Activated CD8-positive, alpha-beta memory T cell treated with anti-CD3 and anti-CD28 coated beads, Interleukin-2, amount 10 ng/mL, durations not matched to agents 7 days and 5 days (primary cell): ENCODE measurements around the gene FOXC1. TPM values are rescaled to one million over a fixed set of nuclear protein-coding genes. Genes with fewer than 3 reads are reported as not detected.
A peak's percentile ranks its signal among the peaks of the same experiment; 100 is the strongest.

Experiments
- ATAC-seq: fragments of 150-1000 bp; cut with Tn5 transposase; one replicate; pipeline ENCODE4 v1.10.0; 2021; ENCODE audit warnings: moderate library complexity
- CTCF ChIA-PET: fragments of 350-600 bp; sonication (Branson Sonifier 250); formaldehyde crosslinking; loops from one replicate; lab custom pipeline; 2021; ENCODE audit warnings: antibody characterized with exemption; lab: Charles Lee
- DNase-seq: peaks from one replicate; pipeline ENCODE4 v3.0.0-alpha.2; 2020
- H3K27ac Mint-ChIP-seq: one replicate; pipeline ENCODE4 v1.8.0; 2021; ENCODE audit warnings: mild to moderate bottlenecking, mixed read lengths
- H3K27me3 Mint-ChIP-seq: one replicate; pipeline ENCODE4 v1.8.0; 2021; ENCODE audit warnings: mixed read lengths
- H3K36me3 Mint-ChIP-seq: one replicate; pipeline ENCODE4 v1.8.0; 2021; ENCODE audit warnings: mild to moderate bottlenecking, mixed read lengths
- H3K4me1 Mint-ChIP-seq: one replicate; pipeline ENCODE4 v1.8.0; 2021; ENCODE audit warnings: mixed read lengths
- H3K4me3 Mint-ChIP-seq: one replicate; pipeline ENCODE4 v1.8.0; 2021; ENCODE audit warnings: mild to moderate bottlenecking, moderate library complexity, mixed read lengths
- H3K9me3 Mint-ChIP-seq: one replicate; pipeline ENCODE4 v1.8.0; 2022; ENCODE audit warnings: low read depth, mixed read lengths
- total RNA-seq, 2 experiments: library from RNA; stranded (reverse); gene quantifications; one replicate each; pipeline ENCODE4 v1.2.3, GENCODE V29; 2021

FOXC1 gene
- total RNA-seq, 2 experiments from 2014 or later = 0.26 TPM; not detected in 1

DNA sequence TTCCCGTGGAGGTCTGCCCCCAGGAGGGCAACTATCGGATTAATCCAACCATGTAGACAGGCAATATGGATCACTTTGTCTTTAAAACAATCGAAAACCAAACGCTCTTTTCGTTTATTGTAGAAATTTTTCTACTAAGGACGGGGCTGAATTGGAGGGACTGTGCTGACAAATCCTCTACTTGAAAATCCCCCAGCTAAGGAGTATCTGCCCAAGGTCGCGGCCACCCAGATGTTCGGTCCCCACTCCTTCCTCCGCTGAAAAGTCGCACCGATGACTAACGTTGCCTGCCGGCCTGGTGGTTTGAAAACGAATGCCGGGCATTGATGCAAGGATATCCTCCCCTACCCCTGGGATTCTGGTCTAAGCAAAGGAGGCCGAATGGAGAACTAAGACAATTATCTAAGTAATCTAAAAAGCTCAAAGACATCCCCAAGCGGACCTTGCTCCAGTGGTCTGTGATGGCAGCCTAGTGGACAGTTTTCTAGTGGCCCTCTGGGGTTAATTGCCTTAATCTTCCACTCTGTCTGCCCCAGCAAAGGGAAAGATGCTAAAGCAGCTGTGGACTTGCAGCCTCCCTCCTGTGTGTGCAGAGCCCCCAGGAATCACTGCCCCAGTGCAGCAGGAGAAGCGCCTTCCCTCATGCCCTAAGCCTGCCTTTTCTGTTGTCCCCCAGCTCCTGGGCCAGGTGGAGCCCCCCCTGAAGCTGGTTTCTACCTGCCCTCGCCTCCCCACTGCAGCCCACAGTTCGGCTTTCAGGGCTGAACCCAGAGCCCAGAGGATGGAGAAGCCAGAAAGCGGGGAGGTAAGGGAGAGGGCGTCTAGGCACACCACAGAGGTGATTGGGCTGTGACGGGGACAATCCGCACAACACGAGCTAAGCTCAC, 3.6 kb upstream of the FOXC1 start:
- Mint-ChIP-seq H3K36me3 (no peaks in the 10 kb centered on the region), H3K9me3 (no peaks in the 10 kb centered on the region), H3K4me1 (peaks cover 23% of the 10 kb centered on the region), H3K4me3 (no peak overlapping the region), H3K27me3 (peaks cover 71% of the 10 kb centered on the region), H3K27ac (no peak overlapping the region)
- DNase-seq = no peak
- CTCF ChIA-PET = interaction anchor here (0.9 to 4.6 kb wide), 6 partner anchors 10 to 1028 kb away, joined by 3 to 21 read pairs (median 6); no protein-coding TSS in a partner anchor
- no peak for ATAC-seq

DNA sequence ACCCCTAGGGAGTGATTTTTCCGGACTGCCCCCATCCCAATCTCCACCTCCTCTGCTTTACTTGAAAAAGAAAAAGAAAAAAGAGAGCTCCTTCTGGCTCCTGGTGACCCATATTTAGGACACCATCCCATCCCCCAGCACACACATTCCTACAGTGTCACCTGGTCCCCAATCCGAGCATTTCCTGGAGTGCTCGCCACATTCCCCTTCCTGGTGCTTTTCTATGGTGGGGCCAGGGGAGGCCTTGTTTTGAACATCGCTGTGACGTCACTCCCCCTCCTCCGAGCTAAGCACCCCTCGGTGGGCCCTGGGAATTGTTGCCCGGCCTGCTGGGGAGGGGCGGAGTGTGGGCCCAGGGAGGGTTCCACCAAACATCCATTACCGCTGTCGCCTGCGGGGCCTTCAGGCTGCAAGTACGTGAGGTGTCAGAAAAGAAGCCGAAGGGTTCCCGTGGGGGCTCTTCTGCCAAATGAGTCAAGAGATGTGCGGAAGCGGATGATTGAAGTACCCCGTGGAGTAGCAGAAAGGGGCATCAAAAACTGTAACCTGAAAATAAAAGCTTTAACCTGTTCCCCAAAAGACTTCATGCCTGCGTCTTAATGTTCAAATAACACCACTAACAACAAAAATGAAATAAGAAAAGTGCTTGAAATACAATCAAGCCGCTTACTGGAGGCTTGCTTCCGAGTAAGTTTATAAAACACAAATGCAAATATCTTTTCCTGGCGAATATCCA, 2.8 kb upstream of the FOXC1 start:
- peaks cover 1% of the 10 kb centered on the region for H3K36me3 Mint-ChIP-seq
- DNase-seq (no peak), ATAC-seq (no peak)
- CTCF ChIA-PET = interaction anchor here (0.9 to 4.6 kb wide), 7 partner anchors 9 to 1028 kb away, joined by 3 to 21 read pairs (median 4); no protein-coding TSS in a partner anchor
- H3K9me3 Mint-ChIP-seq = no peaks in the 10 kb centered on the region
- H3K4me3 Mint-ChIP-seq = peak overlapping the region; percentile 29
- H3K4me1 Mint-ChIP-seq = peaks cover 25% of the 10 kb centered on the region
- peaks cover 67% of the 10 kb centered on the region for H3K27me3 Mint-ChIP-seq
- H3K27ac Mint-ChIP-seq = peak overlapping the region; percentile 40

DNA sequence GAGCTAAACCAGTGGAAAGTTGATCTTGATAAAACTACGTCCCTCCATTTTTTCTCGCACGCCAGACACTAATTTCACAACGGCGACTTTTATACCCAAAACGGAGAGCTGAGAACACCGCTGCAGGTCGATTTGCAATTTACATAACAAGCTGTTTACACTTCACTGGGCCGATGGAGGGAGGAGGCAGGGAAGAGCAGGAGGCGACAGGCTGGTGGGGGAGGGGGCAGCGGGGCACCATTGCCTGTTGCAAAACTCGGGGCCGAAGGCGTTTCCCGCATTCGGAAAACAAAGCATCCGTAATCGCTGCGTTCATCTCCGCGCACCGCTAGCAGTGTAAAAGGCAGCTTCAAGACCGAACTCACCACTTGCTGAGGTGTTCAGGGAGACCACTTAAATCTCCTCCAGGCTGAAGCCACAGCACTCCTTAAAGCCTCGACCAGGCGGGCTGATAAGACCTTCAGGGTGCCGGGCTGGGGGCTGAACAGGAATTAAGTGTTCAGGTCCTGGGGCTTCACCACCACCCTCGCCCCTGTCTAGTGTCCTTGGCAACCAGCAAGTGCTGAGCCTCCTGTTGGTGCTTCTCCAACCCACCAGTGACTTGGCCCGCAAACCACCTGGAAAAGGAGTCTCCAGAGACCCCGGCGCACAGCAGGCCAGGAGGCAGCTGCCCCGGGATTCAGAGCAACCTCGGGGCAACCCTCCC, 2.0 kb upstream of the FOXC1 start:
- no peak for DNase-seq
- H3K9me3 Mint-ChIP-seq = no peaks in the 10 kb centered on the region
- H3K27ac Mint-ChIP-seq = peak overlapping the region; percentile 40
- no peak for ATAC-seq
- H3K36me3 Mint-ChIP-seq = peaks cover 4% of the 10 kb centered on the region
- CTCF ChIA-PET = interaction anchor here (0.9 to 4.6 kb wide), 7 partner anchors 9 to 1027 kb away, joined by 3 to 21 read pairs (median 4); no protein-coding TSS in a partner anchor
- peaks cover 67% of the 10 kb centered on the region for H3K27me3 Mint-ChIP-seq
- H3K4me3 Mint-ChIP-seq = peak overlapping the region; percentile 29
- H3K4me1 Mint-ChIP-seq = peaks cover 29% of the 10 kb centered on the region

DNA sequence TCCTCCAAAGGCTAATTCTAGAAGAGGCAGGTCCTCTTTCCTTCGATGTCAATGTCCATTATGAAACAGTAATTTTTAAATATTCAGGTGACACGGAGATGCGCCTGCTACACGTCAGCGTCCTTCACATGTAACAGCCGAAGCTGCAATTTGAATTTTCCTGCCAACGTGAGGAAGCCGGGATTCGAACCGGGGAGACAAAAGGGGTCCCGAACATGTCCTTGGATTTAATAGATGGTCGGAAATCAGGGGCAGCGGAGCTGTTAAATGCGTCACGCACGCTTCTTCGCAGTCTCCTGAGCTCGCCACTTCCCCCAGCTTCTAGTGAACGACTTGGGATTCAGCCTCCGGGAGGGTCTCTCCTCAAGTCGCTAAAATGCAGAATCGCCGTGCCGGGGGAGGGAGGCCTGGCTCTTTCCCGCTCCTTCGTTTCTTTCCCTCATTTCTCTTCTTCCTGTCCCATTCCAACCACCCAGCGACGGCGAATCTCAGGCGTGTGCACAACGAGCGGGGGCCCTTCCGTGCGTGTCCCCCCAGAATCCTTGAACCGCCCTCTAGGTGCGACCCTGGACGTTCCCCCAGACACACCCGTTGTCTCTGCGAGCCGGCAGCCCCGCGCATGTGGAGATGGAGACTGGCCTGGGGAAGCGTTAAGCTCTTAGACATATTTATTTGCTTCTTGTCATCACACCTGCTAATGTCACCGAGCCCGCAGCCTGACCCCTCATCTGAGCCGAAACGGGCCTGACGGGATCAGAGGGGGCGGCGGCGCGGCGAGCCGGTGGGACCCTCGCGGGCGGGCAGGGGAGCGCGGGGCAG, 1.3 kb upstream of the FOXC1 start:
- Mint-ChIP-seq H3K4me1 (peaks cover 29% of the 10 kb centered on the region), H3K27ac (peak overlapping the region; percentile 61), H3K36me3 (peaks cover 4% of the 10 kb centered on the region), H3K9me3 (no peaks in the 10 kb centered on the region), H3K4me3 (peak overlapping the region; percentile 46), H3K27me3 (peaks cover 67% of the 10 kb centered on the region)
- CTCF ChIA-PET = interaction anchor here (1.3 to 4.6 kb wide), 3 partner anchors 12 to 211 kb away, joined by 3 to 21 read pairs (median 3); no protein-coding TSS in a partner anchor
- ATAC-seq = no peak
- DNase-seq = no peak

- H3K27me3 Mint-ChIP-seq = peaks cover 65% of the 10 kb centered on the region
- H3K27ac Mint-ChIP-seq = no peak overlapping the region
- H3K9me3 Mint-ChIP-seq = no peaks in the 10 kb centered on the region
- peaks cover 33% of the 10 kb centered on the region for H3K4me1 Mint-ChIP-seq
- CTCF ChIA-PET = interaction anchor here (1.3 to 4.6 kb wide), 3 partner anchors 8 to 212 kb away, joined by 3 to 21 read pairs (median 3); no protein-coding TSS in a partner anchor
- H3K4me3 Mint-ChIP-seq = no peak overlapping the region
- ATAC-seq = no peak
- H3K36me3 Mint-ChIP-seq = peaks cover 4% of the 10 kb centered on the region
- no peak for DNase-seq
Observed at GRCh38 chr6:1609041-1609647, 571 bp upstream of the FOXC1 start.

DNA sequence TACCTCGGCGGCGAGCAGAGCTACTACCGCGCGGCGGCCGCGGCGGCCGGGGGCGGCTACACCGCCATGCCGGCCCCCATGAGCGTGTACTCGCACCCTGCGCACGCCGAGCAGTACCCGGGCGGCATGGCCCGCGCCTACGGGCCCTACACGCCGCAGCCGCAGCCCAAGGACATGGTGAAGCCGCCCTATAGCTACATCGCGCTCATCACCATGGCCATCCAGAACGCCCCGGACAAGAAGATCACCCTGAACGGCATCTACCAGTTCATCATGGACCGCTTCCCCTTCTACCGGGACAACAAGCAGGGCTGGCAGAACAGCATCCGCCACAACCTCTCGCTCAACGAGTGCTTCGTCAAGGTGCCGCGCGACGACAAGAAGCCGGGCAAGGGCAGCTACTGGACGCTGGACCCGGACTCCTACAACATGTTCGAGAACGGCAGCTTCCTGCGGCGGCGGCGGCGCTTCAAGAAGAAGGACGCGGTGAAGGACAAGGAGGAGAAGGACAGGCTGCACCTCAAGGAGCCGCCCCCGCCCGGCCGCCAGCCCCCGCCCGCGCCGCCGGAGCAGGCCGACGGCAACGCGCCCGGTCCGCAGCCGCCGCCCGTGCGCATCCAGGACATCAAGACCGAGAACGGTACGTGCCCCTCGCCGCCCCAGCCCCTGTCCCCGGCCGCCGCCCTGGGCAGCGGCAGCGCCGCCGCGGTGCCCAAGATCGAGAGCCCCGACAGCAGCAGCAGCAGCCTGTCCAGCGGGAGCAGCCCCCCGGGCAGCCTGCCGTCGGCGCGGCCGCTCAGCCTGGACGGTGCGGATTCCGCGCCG, 994 bp downstream of the FOXC1 start:
- DNase-seq (no peak), ATAC-seq (peak; percentile 13)
- Mint-ChIP-seq H3K36me3 (peaks cover 4% of the 10 kb centered on the region), H3K27ac (peak overlapping the region; percentile 69), H3K27me3 (peaks cover 64% of the 10 kb centered on the region), H3K4me1 (peaks cover 30% of the 10 kb centered on the region), H3K4me3 (peak overlapping the region; percentile 59), H3K9me3 (no peaks in the 10 kb centered on the region)
- CTCF ChIA-PET = interaction anchor here (0.6 to 1.9 kb wide), 5 partner anchors 8 to 838 kb away, joined by 3 to 7 read pairs (median 4); no protein-coding TSS in a partner anchor

GRCh38 chr6:1611322-1611571, 1.5 kb downstream of the FOXC1 start:
- Mint-ChIP-seq H3K4me1 (peaks cover 26% of the 10 kb centered on the region), H3K27ac (no peak overlapping the region), H3K36me3 (peaks cover 4% of the 10 kb centered on the region), H3K27me3 (peaks cover 64% of the 10 kb centered on the region), H3K9me3 (no peaks in the 10 kb centered on the region), H3K4me3 (no peak overlapping the region)
- ATAC-seq (no peak), DNase-seq (no peak)
- CTCF ChIA-PET = interaction anchor here (1.4 to 1.9 kb wide), 3 partner anchors 9 to 493 kb away, joined by 6 to 8 read pairs (median 7); no protein-coding TSS in a partner anchor

- CTCF ChIA-PET = interaction anchor here (0.7 to 1.9 kb wide), 5 partner anchors 9 to 1023 kb away, joined by 3 to 8 read pairs (median 6); no protein-coding TSS in a partner anchor
- H3K36me3 Mint-ChIP-seq = peaks cover 4% of the 10 kb centered on the region
- DNase-seq (no peak), ATAC-seq (no peak)
- peaks cover 26% of the 10 kb centered on the region for H3K4me1 Mint-ChIP-seq
- H3K27me3 Mint-ChIP-seq = peaks cover 63% of the 10 kb centered on the region
- peak overlapping the region; percentile 72 for H3K4me3 Mint-ChIP-seq
- H3K9me3 Mint-ChIP-seq = no peaks in the 10 kb centered on the region
- H3K27ac Mint-ChIP-seq = peak overlapping the region; percentile 77
Observed at GRCh38 chr6:1611572-1612298, 2.0 kb downstream of the FOXC1 start.

GRCh38 chr6:1612299-1612973, 2.7 kb downstream of the FOXC1 start:
- CTCF ChIA-PET = interaction anchor here (0.7 to 1.9 kb wide), 5 partner anchors 8 to 1022 kb away, joined by 3 to 8 read pairs (median 6); no protein-coding TSS in a partner anchor
- Mint-ChIP-seq H3K27ac (peak overlapping the region; percentile 77), H3K27me3 (peaks cover 63% of the 10 kb centered on the region), H3K36me3 (peaks cover 4% of the 10 kb centered on the region), H3K9me3 (no peaks in the 10 kb centered on the region), H3K4me3 (peak overlapping the region; percentile 72), H3K4me1 (peaks cover 20% of the 10 kb centered on the region)
- DNase-seq = no peak
- ATAC-seq = no peak

GRCh38 chr6:1612974-1613306, 3.2 kb downstream of the FOXC1 start:
- Mint-ChIP-seq H3K36me3 (peaks cover 4% of the 10 kb centered on the region), H3K4me3 (no peak overlapping the region), H3K27me3 (peaks cover 63% of the 10 kb centered on the region), H3K27ac (no peak overlapping the region), H3K4me1 (peaks cover 17% of the 10 kb centered on the region), H3K9me3 (no peaks in the 10 kb centered on the region)
- no peak for ATAC-seq
- DNase-seq = no peak
- CTCF ChIA-PET = interaction anchor here (1.9 kb wide), 1 partner anchor 16 kb away, joined by 8 read pairs; no protein-coding TSS in a partner anchor
